SK-N-SH treated with all-trans-retinoic acid at 6 μM for 48 hours (cell line): ENCODE results near the gene EBF4.

Experiments used
- OSR1 ChIP-seq: fragments of 250-450 bp; sonication (Bioruptor Pico); IDR thresholded peaks from 2 replicates; pipeline ENCODE4 v1.8.0; 2022; ENCODE audit warnings: moderate library complexity, mild to moderate bottlenecking, inconsistent platforms
- TOX ChIP-seq: fragments of 250-450 bp; sonication (Bioruptor Pico); IDR thresholded peaks from 2 replicates; pipeline ENCODE4 v1.8.0; 2021; ENCODE audit warnings: mild to moderate bottlenecking, moderate library complexity, borderline replicate concordance
- ZFP3 ChIP-seq: fragments of 250-450 bp; sonication (Bioruptor Pico); IDR thresholded peaks from 2 replicates; pipeline ENCODE4 v1.5.0; 2020; ENCODE audit warnings: mild to moderate bottlenecking, moderate library complexity
- TF ChIP-seq, protein P1 (sequence below): fragments of 250-450 bp; sonication (Bioruptor Pico); IDR thresholded peaks from 2 replicates; pipeline ENCODE4 v1.8.0; 2020; ENCODE audit warnings: mild to moderate bottlenecking, moderate library complexity, borderline replicate concordance

DNA sequence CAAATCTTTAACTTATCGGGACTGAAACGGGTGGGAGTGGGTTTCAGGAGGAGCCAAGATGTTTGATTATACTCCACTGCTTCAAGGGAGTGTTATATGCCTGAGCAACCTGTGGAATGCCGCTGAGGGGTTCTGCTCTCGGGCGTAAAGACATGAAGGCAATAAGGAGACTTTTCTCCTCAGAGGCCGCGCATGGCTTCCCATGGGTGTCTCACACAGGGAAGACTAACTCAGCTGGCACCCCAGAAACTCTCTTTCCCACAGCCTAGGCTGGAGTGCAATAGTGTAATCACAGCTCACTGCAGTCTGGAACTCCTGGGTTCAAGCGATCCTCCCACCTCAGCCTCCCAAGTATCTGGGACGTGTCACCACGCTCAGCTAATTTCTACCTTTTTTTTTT, 117.1 kb downstream of the EBF4 start:
- TF ChIP-seq ZFP3 (CRISPR knock-in tag) (no peak), TOX (no peak), OSR1 (CRISPR knock-in tag) (no peak)
- TF ChIP-seq, protein P1, sequence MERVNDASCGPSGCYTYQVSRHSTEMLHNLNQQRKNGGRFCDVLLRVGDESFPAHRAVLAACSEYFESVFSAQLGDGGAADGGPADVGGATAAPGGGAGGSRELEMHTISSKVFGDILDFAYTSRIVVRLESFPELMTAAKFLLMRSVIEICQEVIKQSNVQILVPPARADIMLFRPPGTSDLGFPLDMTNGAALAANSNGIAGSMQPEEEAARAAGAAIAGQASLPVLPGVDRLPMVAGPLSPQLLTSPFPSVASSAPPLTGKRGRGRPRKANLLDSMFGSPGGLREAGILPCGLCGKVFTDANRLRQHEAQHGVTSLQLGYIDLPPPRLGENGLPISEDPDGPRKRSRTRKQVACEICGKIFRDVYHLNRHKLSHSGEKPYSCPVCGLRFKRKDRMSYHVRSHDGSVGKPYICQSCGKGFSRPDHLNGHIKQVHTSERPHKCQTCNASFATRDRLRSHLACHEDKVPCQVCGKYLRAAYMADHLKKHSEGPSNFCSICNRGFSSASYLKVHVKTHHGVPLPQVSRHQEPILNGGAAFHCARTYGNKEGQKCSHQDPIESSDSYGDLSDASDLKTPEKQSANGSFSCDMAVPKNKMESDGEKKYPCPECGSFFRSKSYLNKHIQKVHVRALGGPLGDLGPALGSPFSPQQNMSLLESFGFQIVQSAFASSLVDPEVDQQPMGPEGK (CRISPR knock-in tag): no peak
